ENCODE data around the gene EFCAB6.

Gene EFCAB6

GRCh38 chr22:43812149-43812842 lies at the start of gene EFCAB6:
EFCAB6 (minus strand) TSS chr22:43812305; CDS start chr22:43782318, 29,987 bp downstream.
- peak; percentile 89 for DNase-seq (ENCODE audit: low spot score)

- DNase-seq (ENCODE audit: low spot score), result no peak
Observed at GRCh38 chr22:43861529-43861928, 49.4 kb upstream of the EFCAB6 start.

- DNase-seq (ENCODE audit: low spot score), result no peak
Observed at GRCh38 chr22:43860831-43861230, 48.7 kb upstream of the EFCAB6 start.

GRCh38 chr22:43860126-43860525 lies 48.0 kb upstream of the EFCAB6 start:
- no peak for DNase-seq (ENCODE audit: low spot score)

- no peak for DNase-seq (ENCODE audit: low spot score)
Observed at GRCh38 chr22:43859621-43860020, 47.5 kb upstream of the EFCAB6 start.

- DNase-seq (ENCODE audit: low spot score), result no peak
Observed at GRCh38 chr22:43859176-43859575, 47.1 kb upstream of the EFCAB6 start.

- no peak for DNase-seq (ENCODE audit: low spot score)
Observed at GRCh38 chr22:43858156-43858895, 46.2 kb upstream of the EFCAB6 start.

GRCh38 chr22:43857367-43857766 lies 45.3 kb upstream of the EFCAB6 start:
- no peak for DNase-seq (ENCODE audit: low spot score)

- no peak for DNase-seq (ENCODE audit: low spot score)
Observed at GRCh38 chr22:43855431-43855830, 43.3 kb upstream of the EFCAB6 start.

- no peak for DNase-seq (ENCODE audit: low spot score)
Observed at GRCh38 chr22:43854786-43855271, 42.7 kb upstream of the EFCAB6 start.

- no peak for DNase-seq (ENCODE audit: low spot score)
Observed at GRCh38 chr22:43854121-43854785, 42.1 kb upstream of the EFCAB6 start.

GRCh38 chr22:43853328-43853931 lies 41.3 kb upstream of the EFCAB6 start:
- DNase-seq (ENCODE audit: low spot score), result no peak

- peak; percentile 22 for DNase-seq (ENCODE audit: low spot score)
Observed at GRCh38 chr22:43852573-43853327, 40.6 kb upstream of the EFCAB6 start.

- no peak for DNase-seq (ENCODE audit: low spot score)
Observed at GRCh38 chr22:43851979-43852307, 39.8 kb upstream of the EFCAB6 start.

- no peak for DNase-seq (ENCODE audit: low spot score)
Observed at GRCh38 chr22:43851058-43851978, 39.2 kb upstream of the EFCAB6 start.

- no peak for DNase-seq (ENCODE audit: low spot score)
Observed at GRCh38 chr22:43850529-43850928, 38.4 kb upstream of the EFCAB6 start.

GRCh38 chr22:43849731-43850130 lies 37.6 kb upstream of the EFCAB6 start:
- DNase-seq (ENCODE audit: low spot score), result no peak

GRCh38 chr22:43848366-43849171 lies 36.5 kb upstream of the EFCAB6 start:
- no peak for DNase-seq (ENCODE audit: low spot score)

- no peak for DNase-seq (ENCODE audit: low spot score)
Observed at GRCh38 chr22:43847376-43848289, 35.5 kb upstream of the EFCAB6 start.
